Colonic mucosa (tissue), 4 donors: ENCODE results near the gene CST9L. TPM values are rescaled to one million over a fixed set of nuclear protein-coding genes. Genes with fewer than 3 reads are reported as not detected.

Source experiments
- DNase-seq: peaks from one replicate; pipeline ENCODE4 v3.0.0-alpha.2; 2020
- H3K27ac ChIP-seq: fragments of 200-600 bp; one replicate; pipeline ENCODE4 v1.8.0; 2021
- H3K27me3 ChIP-seq: fragments of 200-600 bp; one replicate; pipeline ENCODE4 v1.8.0; 2021
- H3K36me3 ChIP-seq: fragments of 200-600 bp; one replicate; pipeline ENCODE4 v1.8.0; 2021
- H3K4me1 ChIP-seq: fragments of 200-600 bp; one replicate; pipeline ENCODE4 v1.8.0; 2021; ENCODE audit warnings: mild to moderate bottlenecking
- H3K4me3 ChIP-seq: fragments of 200-600 bp; one replicate; pipeline ENCODE4 v1.8.0; 2021
- H3K9ac ChIP-seq, 2 donors: one replicate each; pipeline ENCODE4 v1.7.0; 2013; ENCODE audit warnings: control low read depth in 2 of 2, low read depth in 2 of 2, low read length in 2 of 2
- H3K9me3 ChIP-seq: fragments of 200-600 bp; one replicate; pipeline ENCODE4 v1.8.0; 2021
- CTCF ChIP-seq: fragments of 200-600 bp; IDR thresholded peaks from one replicate; pipeline ENCODE4 v1.8.0; 2022; ENCODE audit warnings: antibody characterized with exemption, mild to moderate bottlenecking
- intact Hi-C: fragments of 100-400 bp; cut with DNase I; formaldehyde crosslinking; loops from one replicate; pipeline ENCODE4 v1.14.1; 2022
- total RNA-seq, 2 donors: library from RNA; stranded (reverse); fragmentation: NEBNext Ultra II Directional in 1 of 2; extraction: Animal tissue kit (Norgen Biotek cat#: 25700) in 1 of 2; gene quantifications; one replicate each; pipeline ENCODE4 v1.2.1, GENCODE V29; 2021
- donor health status: healthy.
- donor health status: DM: no; HTN: no; CAD: no.
- donor health status: DM: no; HTN: no; CAD: no.

The CST9L gene
- total RNA-seq, 2 donors from 2014 or later = not detected

- no peaks in the 10 kb centered on the region for H3K9me3 ChIP-seq
- no peaks in the 10 kb centered on the region for H3K4me1 ChIP-seq
- intact Hi-C loops = no loop called here
- no peak for TF ChIP-seq CTCF
- H3K36me3 ChIP-seq = no peaks in the 10 kb centered on the region
- no peak overlapping the region for H3K9ac ChIP-seq
- H3K27me3 ChIP-seq = no peaks in the 10 kb centered on the region
- no peak overlapping the region for H3K4me3 ChIP-seq
- no peak for DNase-seq
- H3K27ac ChIP-seq = no peak overlapping the region
These were observed 24.2 kb downstream of the CST9L start for GRCh38 chr20:23544133-23544532.

- Histone ChIP-seq H3K27me3 (no peaks in the 10 kb centered on the region), H3K4me3 (no peak overlapping the region), H3K36me3 (no peaks in the 10 kb centered on the region), H3K9ac (no peak overlapping the region), H3K27ac (no peak overlapping the region), H3K9me3 (no peaks in the 10 kb centered on the region), H3K4me1 (no peaks in the 10 kb centered on the region)
- no peak for TF ChIP-seq CTCF
- no peak for DNase-seq
- intact Hi-C loops = no loop called here
These were observed 25.5 kb downstream of the CST9L start for GRCh38 chr20:23542801-23543200.

- Histone ChIP-seq H3K27me3 (no peaks in the 10 kb centered on the region), H3K4me3 (no peak overlapping the region), H3K4me1 (no peaks in the 10 kb centered on the region), H3K9ac (no peak overlapping the region), H3K36me3 (no peaks in the 10 kb centered on the region), H3K27ac (no peak overlapping the region), H3K9me3 (no peaks in the 10 kb centered on the region)
- intact Hi-C loops = no loop called here
- no peak for DNase-seq
- TF ChIP-seq CTCF = no peak
These were observed 26.5 kb downstream of the CST9L start for GRCh38 chr20:23541776-23542175.

GRCh38 chr20:23541330-23541729 lies 27.0 kb downstream of the CST9L start:
- H3K9ac ChIP-seq = no peak overlapping the region
- H3K4me3 ChIP-seq = no peak overlapping the region
- DNase-seq = no peak
- H3K4me1 ChIP-seq = no peaks in the 10 kb centered on the region
- no peaks in the 10 kb centered on the region for H3K9me3 ChIP-seq
- no peak overlapping the region for H3K27ac ChIP-seq
- no peaks in the 10 kb centered on the region for H3K36me3 ChIP-seq
- no peak for TF ChIP-seq CTCF
- intact Hi-C loops = no loop called here
- no peaks in the 10 kb centered on the region for H3K27me3 ChIP-seq

- H3K4me3 ChIP-seq = no peak overlapping the region
- intact Hi-C loops = no loop called here
- TF ChIP-seq CTCF = no peak
These were observed 27.7 kb downstream of the CST9L start for GRCh38 chr20:23540624-23541023.

GRCh38 chr20:23537030-23537429 lies 31.3 kb downstream of the CST9L start:
- Histone ChIP-seq H3K4me3 (no peak overlapping the region), H3K27me3 (no peaks in the 10 kb centered on the region), H3K4me1 (no peaks in the 10 kb centered on the region), H3K27ac (no peak overlapping the region), H3K36me3 (no peaks in the 10 kb centered on the region), H3K9me3 (no peaks in the 10 kb centered on the region), H3K9ac (no peak overlapping the region)
- intact Hi-C loops = loop anchor here (10.0 kb wide), 1 partner anchor 72 kb away; no protein-coding TSS in a partner anchor
- TF ChIP-seq CTCF = no peak
- DNase-seq = no peak

More at GRCh38 chr20:23540624-23541023, 27.7 kb downstream of the CST9L start:
- H3K27ac ChIP-seq = no peak overlapping the region
- no peaks in the 10 kb centered on the region for H3K9me3 ChIP-seq
- no peaks in the 10 kb centered on the region for H3K4me1 ChIP-seq
- DNase-seq = no peak
- H3K9ac ChIP-seq = no peak overlapping the region
- no peaks in the 10 kb centered on the region for H3K36me3 ChIP-seq
- no peaks in the 10 kb centered on the region for H3K27me3 ChIP-seq
